Upper lobe of left lung (tissue), 4 donors: Measurements from ENCODE around the gene SLC25A25.

Experiments
- CTCF ChIP-seq, 6 experiments: fragments of 450-650 bp in 4 of 6; fragments of 200-600 bp in 2 of 6; sonication (generic) in 2 of 6; IDR thresholded peaks; one replicate each; pipeline ENCODE4 v1.5.1; 2016 to 2019; ENCODE audit warnings: antibody characterized with exemption in 6 of 6
- EP300 ChIP-seq, 4 donors: sonication (generic); formaldehyde crosslinking; IDR thresholded peaks; one replicate each; pipeline ENCODE4 v1.5.1; 2017; ENCODE audit warnings: antibody characterized with exemption in 4 of 4, control low read depth in 2 of 4
- POLR2A ChIP-seq, 4 donors: fragments of 450-650 bp; IDR thresholded peaks; one replicate each; pipeline ENCODE4 v1.5.1; 2016 to 2017; ENCODE audit warnings: antibody characterized with exemption in 4 of 4, mild to moderate bottlenecking in 2 of 4
- POLR2AphosphoS5 ChIP-seq, 2 donors: sonication (generic); formaldehyde crosslinking; IDR thresholded peaks; one replicate each; pipeline ENCODE4 v1.5.1; 2017; ENCODE audit warnings: antibody characterized with exemption in 2 of 2

GRCh38 chr9:128070874-128071273 lies 2.8 kb downstream of the SLC25A25 start:
- TF ChIP-seq CTCF (IDR thresholded peaks at IDR 0.05) (no peak), POLR2AphosphoS5 (IDR thresholded peaks at IDR 0.05) (no peak), POLR2A (IDR thresholded peaks at IDR 0.05) (no peak), EP300 (IDR thresholded peaks at IDR 0.05) (no peak)
